HG02970 (cell line): ENCODE data around the gene PARK7.

Experiments
- ATAC-seq: cut with Tn5 transposase; IDR thresholded peaks from one replicate; pipeline ENCODE4 v1.9.1; 2021; ENCODE audit warnings: mild to moderate bottlenecking, moderate library complexity, moderate number of reproducible peaks; ENCODE audit not compliant: unreplicated experiment, low FRiP score

PARK7 gene

GRCh38 chr1:8019229-8019620 lies 57.7 kb downstream of the PARK7 start:
- ATAC-seq, result no peak

- ATAC-seq, result no peak
Observed at GRCh38 chr1:8020032-8020431, 58.5 kb downstream of the PARK7 start.

- no peak for ATAC-seq
Observed at GRCh38 chr1:8021676-8022266, 60.3 kb downstream of the PARK7 start.

GRCh38 chr1:8022395-8023286 lies 61.1 kb downstream of the PARK7 start:
- no peak for ATAC-seq

GRCh38 chr1:8023287-8023994 lies 61.9 kb downstream of the PARK7 start:
- ATAC-seq, result no peak

GRCh38 chr1:8023995-8024313 lies 62.4 kb downstream of the PARK7 start:
- ATAC-seq, result no peak

- no peak for ATAC-seq
Observed at GRCh38 chr1:8024329-8024728, 62.8 kb downstream of the PARK7 start.

- ATAC-seq, result no peak
Observed at GRCh38 chr1:8025061-8025670, 63.7 kb downstream of the PARK7 start.

- ATAC-seq, result no peak
Observed at GRCh38 chr1:8025671-8026144, 64.2 kb downstream of the PARK7 start.

- peak; percentile 85 for ATAC-seq
Observed at GRCh38 chr1:8026153-8026975, 64.9 kb downstream of the PARK7 start, which contains the start of gene ERRFI1. TSS of gene ERRFI1 (minus strand) at chr1:8026309. CDS start at chr1:8015619, 10,690 bp downstream.

- no peak for ATAC-seq
Observed at GRCh38 chr1:8026976-8027747, 65.7 kb downstream of the PARK7 start.

GRCh38 chr1:8027748-8028570 lies 66.4 kb downstream of the PARK7 start:
- no peak for ATAC-seq

- no peak for ATAC-seq
Observed at GRCh38 chr1:8028571-8028910, 67.0 kb downstream of the PARK7 start.

GRCh38 chr1:8031176-8031785 lies 69.8 kb downstream of the PARK7 start:
- ATAC-seq, result no peak

- no peak for ATAC-seq
Observed at GRCh38 chr1:8032366-8032910, 70.9 kb downstream of the PARK7 start.

- ATAC-seq, result no peak
Observed at GRCh38 chr1:8033322-8033721, 71.8 kb downstream of the PARK7 start.
